ENCODE measurements around the gene CD1D. TPM values are rescaled to one million over a fixed set of nuclear protein-coding genes. Genes with fewer than 3 reads are reported as not detected.

The CD1D gene
- under 1 TPM; under 0.01 to 0.34 TPM for total RNA-seq

GRCh38 chr1:158180741-158181576, at the start of gene CD1D:
TSS of gene CD1D (plus strand) at chr1:158180895. CDS start at chr1:158181102, 207 bp downstream.

Other genes starting within 250 kb of the CD1D start
- 10 to 100 TPM; 79.2 to 99.6 TPM for gene KIRREL1, start 187.2 kb upstream of the CD1D start, total RNA-seq
- not detected for gene CD1A, start 73.5 kb downstream of the CD1D start, total RNA-seq
- not detected for gene CD1C, start 109.0 kb downstream of the CD1D start, total RNA-seq
- not detected for gene CD1B, start 150.6 kb downstream of the CD1D start, total RNA-seq
- gene CD1E, start 173.0 kb downstream of the CD1D start, total RNA-seq, result not detected
- gene OR10T2, start 218.6 kb downstream of the CD1D start, total RNA-seq, result not detected
- gene OR10K2, start 245.3 kb downstream of the CD1D start, total RNA-seq, result not detected

Data from melanocyte of skin (primary cell).